C4-2B (cell line): Measurements from ENCODE around the gene CHRNE.

Source experiments
- ZFX ChIP-seq: fragments of 450-650 bp; IDR thresholded peaks from 2 replicates; pipeline ENCODE4 v1.6.1; 2017
- TF ChIP-seq, protein P1 (sequence below): fragments of 450-650 bp; conservative IDR thresholded peaks from 2 replicates; pipeline ENCODE4 v1.5.1; 2017; ENCODE audit warnings: mild to moderate bottlenecking

- TF ChIP-seq, protein P1, sequence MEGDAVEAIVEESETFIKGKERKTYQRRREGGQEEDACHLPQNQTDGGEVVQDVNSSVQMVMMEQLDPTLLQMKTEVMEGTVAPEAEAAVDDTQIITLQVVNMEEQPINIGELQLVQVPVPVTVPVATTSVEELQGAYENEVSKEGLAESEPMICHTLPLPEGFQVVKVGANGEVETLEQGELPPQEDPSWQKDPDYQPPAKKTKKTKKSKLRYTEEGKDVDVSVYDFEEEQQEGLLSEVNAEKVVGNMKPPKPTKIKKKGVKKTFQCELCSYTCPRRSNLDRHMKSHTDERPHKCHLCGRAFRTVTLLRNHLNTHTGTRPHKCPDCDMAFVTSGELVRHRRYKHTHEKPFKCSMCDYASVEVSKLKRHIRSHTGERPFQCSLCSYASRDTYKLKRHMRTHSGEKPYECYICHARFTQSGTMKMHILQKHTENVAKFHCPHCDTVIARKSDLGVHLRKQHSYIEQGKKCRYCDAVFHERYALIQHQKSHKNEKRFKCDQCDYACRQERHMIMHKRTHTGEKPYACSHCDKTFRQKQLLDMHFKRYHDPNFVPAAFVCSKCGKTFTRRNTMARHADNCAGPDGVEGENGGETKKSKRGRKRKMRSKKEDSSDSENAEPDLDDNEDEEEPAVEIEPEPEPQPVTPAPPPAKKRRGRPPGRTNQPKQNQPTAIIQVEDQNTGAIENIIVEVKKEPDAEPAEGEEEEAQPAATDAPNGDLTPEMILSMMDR = no peak
- TF ChIP-seq ZFX = no peak
Measured at GRCh38 chr17:4944554-4945175, 41.8 kb upstream of the CHRNE start.
